Stimulated activated CD4-positive, alpha-beta T cell treated with anti-CD3 and anti-CD28 coated beads, Interleukin-4, amount 100 ng/mL, for 48 hours (primary cell): Measurements from ENCODE around the gene UMODL1.
"Not testable (repeated sequence)": the region's sequence is repeated elsewhere in the genome, so short reads cannot be mapped to it uniquely, and the experiment has no call there.

Experiments used
- DNase-seq, 2 donors: peaks; one replicate each; pipeline ENCODE4 v3.0.0-alpha.2; 2020; ENCODE audit warnings: low read depth in 2 of 2

UMODL1 gene

GRCh38 chr21:42059141-42059540, 12.0 kb upstream of the UMODL1 start:
- DNase-seq, result no peak

GRCh38 chr21:42059721-42060120, 11.4 kb upstream of the UMODL1 start:
- DNase-seq, result no peak

- DNase-seq, result no peak
Observed at GRCh38 chr21:42060166-42060565, 11.0 kb upstream of the UMODL1 start.

GRCh38 chr21:42061195-42061985, 9.7 kb upstream of the UMODL1 start:
- DNase-seq, result peak in 1 of 2 donors; percentile 14

- DNase-seq, result no peak
Observed at GRCh38 chr21:42061986-42062235, 9.2 kb upstream of the UMODL1 start.

GRCh38 chr21:42062236-42063022, 8.7 kb upstream of the UMODL1 start:
- DNase-seq, result peak; percentile 50 to 51

- no peak for DNase-seq
Observed at GRCh38 chr21:42063191-42063570, 7.9 kb upstream of the UMODL1 start.

- peak; percentile 32 to 42 for DNase-seq
Observed at GRCh38 chr21:42063571-42064521, 7.3 kb upstream of the UMODL1 start.

GRCh38 chr21:42066521-42066920, 4.6 kb upstream of the UMODL1 start:
- DNase-seq, result no peak

GRCh38 chr21:42067531-42068255, 3.4 kb upstream of the UMODL1 start:
- no peak for DNase-seq

- no peak for DNase-seq
Observed at GRCh38 chr21:42068256-42068545, 2.9 kb upstream of the UMODL1 start.

- DNase-seq, result no peak
Observed at GRCh38 chr21:42068592-42068991, 2.5 kb upstream of the UMODL1 start.

GRCh38 chr21:42069327-42069726, 1.8 kb upstream of the UMODL1 start:
- DNase-seq, result no peak

- DNase-seq, result no peak
Observed at GRCh38 chr21:42069843-42070242, 1.3 kb upstream of the UMODL1 start.

GRCh38 chr21:42073145-42074099, 2.3 kb downstream of the UMODL1 start:
- DNase-seq, result no peak

- DNase-seq, result no peak
Observed at GRCh38 chr21:42075686-42076471, 4.8 kb downstream of the UMODL1 start.

- DNase-seq, result not testable (repeated sequence)
Observed at GRCh38 chr21:42077685-42078238, 6.6 kb downstream of the UMODL1 start.

- DNase-seq, result not testable (repeated sequence)
Observed at GRCh38 chr21:42078247-42079007, 7.3 kb downstream of the UMODL1 start.
